Chondrocyte (in vitro differentiated cells): ENCODE data around the gene FBXO4. TPM values are rescaled to one million over a fixed set of nuclear protein-coding genes. Genes with fewer than 3 reads are reported as not detected.

Experiments
- DNase-seq: peaks from one replicate; pipeline ENCODE4 v3.0.0; 2021; ENCODE audit warnings: mixed read lengths, low spot score
- H3K27ac Mint-ChIP-seq: one replicate; pipeline ENCODE4 v1.8.0; 2021; ENCODE audit warnings: mild to moderate bottlenecking, moderate library complexity, mixed read lengths; ENCODE audit not compliant: unreplicated experiment
- H3K27me3 Mint-ChIP-seq: 2 replicates; pipeline ENCODE4 v1.8.0; 2021; ENCODE audit warnings: low read depth, mixed read lengths
- H3K36me3 Mint-ChIP-seq: 2 replicates; pipeline ENCODE4 v1.8.0; 2021; ENCODE audit warnings: low read depth, mixed read lengths
- H3K4me1 Mint-ChIP-seq: 2 replicates; pipeline ENCODE4 v1.8.0; 2021; ENCODE audit warnings: low read depth, mild to moderate bottlenecking, mixed read lengths
- H3K4me3 Mint-ChIP-seq: one replicate; pipeline ENCODE4 v1.8.0; 2021; ENCODE audit warnings: mild to moderate bottlenecking, moderate library complexity, mixed read lengths; ENCODE audit not compliant: unreplicated experiment
- H3K9me3 Mint-ChIP-seq: 2 replicates; pipeline ENCODE4 v1.8.0; 2021; ENCODE audit warnings: low read depth, mixed read lengths
- total RNA-seq: library from RNA; stranded (reverse); gene quantifications from 3 replicates; pipeline ENCODE4 v1.2.1, GENCODE V29; 2021
- TF ChIP-seq, protein P1 (sequence below): fragments of 200-600 bp; sonication (generic); IDR thresholded peaks from 2 replicates; pipeline ENCODE4 v1.5.0; 2021; ENCODE audit warnings: antibody characterized with exemption, mild to moderate bottlenecking, moderate library complexity

The FBXO4 gene
- total RNA-seq, 1 donor from 2014 or later: 9.3 TPM

- H3K36me3 Mint-ChIP-seq: no peaks in the 10 kb centered on the region
- H3K9me3 Mint-ChIP-seq: no peaks in the 10 kb centered on the region
Observed at GRCh38 chr5:41882765-41883164, 42.3 kb upstream of the FBXO4 start.

GRCh38 chr5:41883243-41883642 is 41.8 kb upstream of the FBXO4 start:
- Mint-ChIP-seq H3K4me1 (peaks cover 5% of the 10 kb centered on the region), H3K27me3 (peaks cover 12% of the 10 kb centered on the region), H3K4me3 (no peak overlapping the region), H3K27ac (no peak overlapping the region), H3K36me3 (no peaks in the 10 kb centered on the region), H3K9me3 (no peaks in the 10 kb centered on the region)
- no peak for DNase-seq
- TF ChIP-seq, protein P1, sequence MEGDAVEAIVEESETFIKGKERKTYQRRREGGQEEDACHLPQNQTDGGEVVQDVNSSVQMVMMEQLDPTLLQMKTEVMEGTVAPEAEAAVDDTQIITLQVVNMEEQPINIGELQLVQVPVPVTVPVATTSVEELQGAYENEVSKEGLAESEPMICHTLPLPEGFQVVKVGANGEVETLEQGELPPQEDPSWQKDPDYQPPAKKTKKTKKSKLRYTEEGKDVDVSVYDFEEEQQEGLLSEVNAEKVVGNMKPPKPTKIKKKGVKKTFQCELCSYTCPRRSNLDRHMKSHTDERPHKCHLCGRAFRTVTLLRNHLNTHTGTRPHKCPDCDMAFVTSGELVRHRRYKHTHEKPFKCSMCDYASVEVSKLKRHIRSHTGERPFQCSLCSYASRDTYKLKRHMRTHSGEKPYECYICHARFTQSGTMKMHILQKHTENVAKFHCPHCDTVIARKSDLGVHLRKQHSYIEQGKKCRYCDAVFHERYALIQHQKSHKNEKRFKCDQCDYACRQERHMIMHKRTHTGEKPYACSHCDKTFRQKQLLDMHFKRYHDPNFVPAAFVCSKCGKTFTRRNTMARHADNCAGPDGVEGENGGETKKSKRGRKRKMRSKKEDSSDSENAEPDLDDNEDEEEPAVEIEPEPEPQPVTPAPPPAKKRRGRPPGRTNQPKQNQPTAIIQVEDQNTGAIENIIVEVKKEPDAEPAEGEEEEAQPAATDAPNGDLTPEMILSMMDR: no peak

More at GRCh38 chr5:41882765-41883164, 42.3 kb upstream of the FBXO4 start:
- Mint-ChIP-seq H3K4me3 (no peak overlapping the region), H3K4me1 (peaks cover 5% of the 10 kb centered on the region), H3K27me3 (peaks cover 8% of the 10 kb centered on the region), H3K27ac (no peak overlapping the region)
- TF ChIP-seq, protein P1: no peak
- DNase-seq: no peak

GRCh38 chr5:41883936-41884335 is 41.1 kb upstream of the FBXO4 start:
- TF ChIP-seq, protein P1: no peak
- H3K4me1 Mint-ChIP-seq: peaks cover 2% of the 10 kb centered on the region
- DNase-seq: no peak
- no peak overlapping the region for H3K27ac Mint-ChIP-seq
- no peaks in the 10 kb centered on the region for H3K9me3 Mint-ChIP-seq
- H3K4me3 Mint-ChIP-seq: no peak overlapping the region
- no peaks in the 10 kb centered on the region for H3K36me3 Mint-ChIP-seq
- peaks cover 14% of the 10 kb centered on the region for H3K27me3 Mint-ChIP-seq

GRCh38 chr5:41885286-41885685 is 39.8 kb upstream of the FBXO4 start:
- Mint-ChIP-seq H3K4me3 (no peak overlapping the region), H3K27ac (no peak overlapping the region), H3K27me3 (peaks cover 21% of the 10 kb centered on the region), H3K4me1 (no peaks in the 10 kb centered on the region), H3K36me3 (no peaks in the 10 kb centered on the region), H3K9me3 (no peaks in the 10 kb centered on the region)
- DNase-seq: no peak
- TF ChIP-seq, protein P1: no peak

GRCh38 chr5:41891066-41891707 is 33.9 kb upstream of the FBXO4 start:
- DNase-seq: no peak
- H3K27ac Mint-ChIP-seq: no peak overlapping the region
- peaks cover 1% of the 10 kb centered on the region for H3K36me3 Mint-ChIP-seq
- peaks cover 43% of the 10 kb centered on the region for H3K27me3 Mint-ChIP-seq
- H3K9me3 Mint-ChIP-seq: no peaks in the 10 kb centered on the region
- TF ChIP-seq, protein P1: no peak
- H3K4me3 Mint-ChIP-seq: no peak overlapping the region
- H3K4me1 Mint-ChIP-seq: no peaks in the 10 kb centered on the region
